HepG2 (cell line): ENCODE results near the gene JMJD1C. TPM values are rescaled to one million over a fixed set of nuclear protein-coding genes. Genes with fewer than 3 reads are reported as not detected.

ENCODE experiments used
- ARNT ChIP-seq: fragments of 450-650 bp; IDR thresholded peaks from 2 replicates; pipeline ENCODE4 v1.6.1; 2017
- ESRRA ChIP-seq: sonication (generic); formaldehyde crosslinking; IDR thresholded peaks from 2 replicates; pipeline ENCODE4 v1.5.1; 2020; ENCODE audit warnings: mild to moderate bottlenecking, low read depth, missing genetic modification reagents
- ETV6 ChIP-seq: sonication (generic); formaldehyde crosslinking; conservative IDR thresholded peaks from 2 replicates; pipeline ENCODE4 v1.4.0; 2020; ENCODE audit warnings: missing genetic modification reagents
- FOXK2 ChIP-seq: fragments of 450-650 bp; IDR thresholded peaks from 2 replicates; pipeline ENCODE4 v1.6.1; 2016
- GABPB1 ChIP-seq: IDR thresholded peaks from 2 replicates; pipeline ENCODE4 v1.6.1; 2016; ENCODE audit warnings: mild to moderate bottlenecking, missing genetic modification reagents, moderate library complexity, missing compliant biosample characterization
- MED13 ChIP-seq: sonication (generic); formaldehyde crosslinking; IDR thresholded peaks from 2 replicates; pipeline ENCODE4 v1.5.0; 2020; ENCODE audit warnings: missing genetic modification reagents
- POLR2A ChIP-seq, 2 experiments: IDR thresholded peaks; 2 replicates each; pipeline ENCODE4 v1.6.1; 2011; ENCODE audit warnings: low read depth in 2 of 2, low read length in 2 of 2, mild to moderate bottlenecking in 1 of 2, moderate library complexity in 1 of 2; ENCODE audit not compliant: insufficient read depth in 1 of 2
- REL ChIP-seq: sonication (generic); formaldehyde crosslinking; conservative IDR thresholded peaks from 2 replicates; pipeline ENCODE4 v1.8.0; 2022; ENCODE audit warnings: mild to moderate bottlenecking, missing genetic modification reagents, moderate library complexity
- SOX6 ChIP-seq, 2 experiments: fragments of 450-650 bp in 1 of 2; sonication (generic) in 1 of 2; formaldehyde crosslinking in 1 of 2; IDR thresholded peaks; 2 replicates each; pipeline versions ENCODE4 v1.4.0 to v1.6.1; 2017 to 2020; ENCODE audit warnings: antibody characterized with exemption in 1 of 2, mild to moderate bottlenecking in 1 of 2, missing genetic modification reagents in 1 of 2
- TCF7L2 ChIP-seq: IDR thresholded peaks from 2 replicates; pipeline ENCODE4 v1.6.1; 2011; ENCODE audit warnings: mild to moderate bottlenecking, low read depth, low read length, moderate library complexity
- ZBTB1 ChIP-seq: sonication (generic); formaldehyde crosslinking; IDR thresholded peaks from 2 replicates; pipeline ENCODE4 v1.4.0; 2020; ENCODE audit warnings: missing genetic modification reagents, borderline replicate concordance
- ZBTB20 ChIP-seq: sonication (generic); formaldehyde crosslinking; IDR thresholded peaks from 2 replicates; pipeline ENCODE4 v1.8.1; 2023; ENCODE audit warnings: missing genetic modification reagents, low read depth, mild to moderate bottlenecking, borderline replicate concordance
- ZNF552 ChIP-seq: sonication (generic); formaldehyde crosslinking; IDR thresholded peaks from 2 replicates; pipeline ENCODE4 v1.9.0; 2022; ENCODE audit warnings: missing genetic modification reagents, mild to moderate bottlenecking, borderline replicate concordance
- ZNF792 ChIP-seq: IDR thresholded peaks from 2 replicates; pipeline ENCODE4 v1.6.1; 2016
- polyA plus RNA-seq, 8 experiments: library from polyadenylated mRNA; depleted of rRNA in 3 of 8; stranded (reverse) in 7 of 8; unstranded in 1 of 8; fragments of >200 nt; fragmentation: Illumina TruSeq in 4 of 8; extraction: Trizol in 4 of 8; gene quantifications; 2 replicates each; pipeline versions ENCODE4 v1.2.1 to v1.2.3, GENCODE V29; 2011 to 2016; ENCODE audit warnings: low read depth in 4 of 8, missing spikeins in 1 of 8, mixed read lengths in 1 of 8; ENCODE audit not compliant: insufficient read depth in 1 of 8
- total RNA-seq, 5 experiments: library from RNA; depleted of rRNA; stranded (reverse); fragments of >200 nt; fragmentation: Illumina TruSeq; extraction: Trizol; gene quantifications; 2 replicates each; pipeline ENCODE4 v1.2.3, GENCODE V29; 2016; ENCODE audit warnings: low read depth in 1 of 5
- TF ChIP-seq, protein P1 (sequence below): sonication (generic); formaldehyde crosslinking; IDR thresholded peaks from 2 replicates; pipeline ENCODE4 v1.5.1; 2020; ENCODE audit warnings: mild to moderate bottlenecking, missing genetic modification reagents, borderline replicate concordance
- TF ChIP-seq, protein P2 (sequence below): sonication (generic); formaldehyde crosslinking; IDR thresholded peaks from 2 replicates; pipeline ENCODE4 v1.8.0; 2022; ENCODE audit warnings: mild to moderate bottlenecking, missing genetic modification reagents, moderate library complexity
- TF ChIP-seq, protein P3 (sequence below): sonication (generic); IDR thresholded peaks from 2 replicates; pipeline ENCODE4 v1.6.1; 2016; ENCODE audit warnings: low read depth, borderline replicate concordance
- TF ChIP-seq, protein P4 (sequence below), 2 experiments: sonication (generic) in 1 of 2; formaldehyde crosslinking in 1 of 2; IDR thresholded peaks; 2 replicates each; pipeline versions ENCODE4 v1.4.0 to v1.6.1; 2016 to 2020; ENCODE audit warnings: borderline replicate concordance in 1 of 2, low read depth in 1 of 2, mild to moderate bottlenecking in 1 of 2, missing genetic modification reagents in 1 of 2

JMJD1C gene
- total and polyA plus RNA-seq, 2 of the 13 experiments (the other 11 are each of a cell fraction or from before 2014, with no cell fraction given) = 42.3 to 42.7 TPM

DNA sequence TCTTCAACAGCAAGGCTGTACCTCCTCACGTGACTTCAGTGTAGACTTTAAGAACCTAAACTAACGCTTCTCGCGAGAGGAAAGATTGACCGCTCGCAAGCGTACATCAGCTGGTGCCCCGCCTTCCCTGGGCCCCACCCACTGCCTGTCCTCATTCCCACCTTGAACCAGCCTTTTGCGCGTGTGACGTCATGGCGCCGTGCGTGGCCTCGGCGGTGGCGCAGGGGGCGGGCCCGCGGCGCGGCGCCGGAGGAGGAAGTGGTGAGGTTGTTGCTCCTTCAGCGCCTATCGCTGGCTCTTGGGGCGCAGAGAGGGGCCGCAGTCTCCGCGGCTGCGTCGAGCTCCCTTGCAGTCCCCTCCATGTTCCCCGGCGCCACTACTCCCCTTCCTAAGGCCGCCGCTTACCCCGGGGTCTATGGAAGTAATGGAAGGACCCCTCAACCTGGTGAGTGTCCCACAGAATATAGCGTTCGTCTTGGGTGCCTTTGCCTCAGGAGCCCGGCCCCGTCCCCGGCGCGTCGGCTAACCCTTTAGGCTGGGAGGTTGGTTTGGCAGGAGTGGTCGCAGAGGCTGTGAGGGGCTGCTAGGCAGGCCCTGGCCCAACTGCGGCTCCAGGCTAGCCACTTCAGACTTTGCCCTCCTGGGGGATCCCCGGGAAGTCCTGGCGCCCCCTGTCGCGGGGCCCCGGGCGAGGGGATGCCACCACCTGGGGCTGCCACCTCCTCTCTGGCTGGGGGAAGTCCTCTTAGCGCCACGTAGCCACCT is 332.5 kb downstream of the JMJD1C start, which contains the start of gene NRBF2 (continued):
- TF ChIP-seq, protein P1, sequence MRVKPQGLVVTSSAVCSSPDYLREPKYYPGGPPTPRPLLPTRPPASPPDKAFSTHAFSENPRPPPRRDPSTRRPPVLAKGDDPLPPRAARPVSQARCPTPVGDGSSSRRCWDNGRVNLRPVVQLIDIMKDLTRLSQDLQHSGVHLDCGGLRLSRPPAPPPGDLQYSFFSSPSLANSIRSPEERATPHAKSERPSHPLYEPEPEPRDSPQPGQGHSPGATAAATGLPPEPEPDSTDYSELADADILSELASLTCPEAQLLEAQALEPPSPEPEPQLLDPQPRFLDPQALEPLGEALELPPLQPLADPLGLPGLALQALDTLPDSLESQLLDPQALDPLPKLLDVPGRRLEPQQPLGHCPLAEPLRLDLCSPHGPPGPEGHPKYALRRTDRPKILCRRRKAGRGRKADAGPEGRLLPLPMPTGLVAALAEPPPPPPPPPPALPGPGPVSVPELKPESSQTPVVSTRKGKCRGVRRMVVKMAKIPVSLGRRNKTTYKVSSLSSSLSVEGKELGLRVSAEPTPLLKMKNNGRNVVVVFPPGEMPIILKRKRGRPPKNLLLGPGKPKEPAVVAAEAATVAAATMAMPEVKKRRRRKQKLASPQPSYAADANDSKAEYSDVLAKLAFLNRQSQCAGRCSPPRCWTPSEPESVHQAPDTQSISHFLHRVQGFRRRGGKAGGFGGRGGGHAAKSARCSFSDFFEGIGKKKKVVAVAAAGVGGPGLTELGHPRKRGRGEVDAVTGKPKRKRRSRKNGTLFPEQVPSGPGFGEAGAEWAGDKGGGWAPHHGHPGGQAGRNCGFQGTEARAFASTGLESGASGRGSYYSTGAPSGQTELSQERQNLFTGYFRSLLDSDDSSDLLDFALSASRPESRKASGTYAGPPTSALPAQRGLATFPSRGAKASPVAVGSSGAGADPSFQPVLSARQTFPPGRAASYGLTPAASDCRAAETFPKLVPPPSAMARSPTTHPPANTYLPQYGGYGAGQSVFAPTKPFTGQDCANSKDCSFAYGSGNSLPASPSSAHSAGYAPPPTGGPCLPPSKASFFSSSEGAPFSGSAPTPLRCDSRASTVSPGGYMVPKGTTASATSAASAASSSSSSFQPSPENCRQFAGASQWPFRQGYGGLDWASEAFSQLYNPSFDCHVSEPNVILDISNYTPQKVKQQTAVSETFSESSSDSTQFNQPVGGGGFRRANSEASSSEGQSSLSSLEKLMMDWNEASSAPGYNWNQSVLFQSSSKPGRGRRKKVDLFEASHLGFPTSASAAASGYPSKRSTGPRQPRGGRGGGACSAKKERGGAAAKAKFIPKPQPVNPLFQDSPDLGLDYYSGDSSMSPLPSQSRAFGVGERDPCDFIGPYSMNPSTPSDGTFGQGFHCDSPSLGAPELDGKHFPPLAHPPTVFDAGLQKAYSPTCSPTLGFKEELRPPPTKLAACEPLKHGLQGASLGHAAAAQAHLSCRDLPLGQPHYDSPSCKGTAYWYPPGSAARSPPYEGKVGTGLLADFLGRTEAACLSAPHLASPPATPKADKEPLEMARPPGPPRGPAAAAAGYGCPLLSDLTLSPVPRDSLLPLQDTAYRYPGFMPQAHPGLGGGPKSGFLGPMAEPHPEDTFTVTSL (CRISPR knock-in tag) = no peak
- TF ChIP-seq ZBTB1 (CRISPR knock-in tag) (no peak), MED13 (CRISPR knock-in tag) (no peak), ARNT (no peak), SOX6 (IDR thresholded peaks at IDR 0.05) (no peak), SOX6 (CRISPR knock-in tag; IDR thresholded peaks at IDR 0.05) (peak; percentile 58; the same call in 1 of the 2 replicates), ESRRA (CRISPR knock-in tag) (0 out of 2 replicates have a peak, but pooled peaks have one; percentile 56), FOXK2 (peak; percentile 55), ZNF792 (peak; percentile 80; the same call in 1 of the 2 replicates), GABPB1 (CRISPR knock-in tag) (peak; percentile 91), ZBTB20 (CRISPR knock-in tag) (no peak), ZNF552 (CRISPR knock-in tag) (no peak; the same call in 1 of the 2 replicates), REL (CRISPR knock-in tag) (no peak), ETV6 (0 out of 2 replicates have a peak, but pooled peaks have one; percentile 31), TCF7L2 (no peak), POLR2A (IDR thresholded peaks at IDR 0.05; ENCODE audit: insufficient read depth in 1 of 2, low read depth in 2 of 2, low read length in 2 of 2) (peak; percentile 92 to 96)
- TF ChIP-seq, protein P2, sequence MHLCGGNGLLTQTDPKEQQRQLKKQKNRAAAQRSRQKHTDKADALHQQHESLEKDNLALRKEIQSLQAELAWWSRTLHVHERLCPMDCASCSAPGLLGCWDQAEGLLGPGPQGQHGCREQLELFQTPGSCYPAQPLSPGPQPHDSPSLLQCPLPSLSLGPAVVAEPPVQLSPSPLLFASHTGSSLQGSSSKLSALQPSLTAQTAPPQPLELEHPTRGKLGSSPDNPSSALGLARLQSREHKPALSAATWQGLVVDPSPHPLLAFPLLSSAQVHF (CRISPR knock-in tag) = peak; percentile 77; the same call in 1 of the 2 replicates
- TF ChIP-seq, protein P3, sequence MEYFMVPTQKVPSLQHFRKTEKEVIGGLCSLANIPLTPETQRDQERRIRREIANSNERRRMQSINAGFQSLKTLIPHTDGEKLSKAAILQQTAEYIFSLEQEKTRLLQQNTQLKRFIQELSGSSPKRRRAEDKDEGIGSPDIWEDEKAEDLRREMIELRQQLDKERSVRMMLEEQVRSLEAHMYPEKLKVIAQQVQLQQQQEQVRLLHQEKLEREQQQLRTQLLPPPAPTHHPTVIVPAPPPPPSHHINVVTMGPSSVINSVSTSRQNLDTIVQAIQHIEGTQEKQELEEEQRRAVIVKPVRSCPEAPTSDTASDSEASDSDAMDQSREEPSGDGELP = peak; percentile 97
- TF ChIP-seq, protein P4, sequence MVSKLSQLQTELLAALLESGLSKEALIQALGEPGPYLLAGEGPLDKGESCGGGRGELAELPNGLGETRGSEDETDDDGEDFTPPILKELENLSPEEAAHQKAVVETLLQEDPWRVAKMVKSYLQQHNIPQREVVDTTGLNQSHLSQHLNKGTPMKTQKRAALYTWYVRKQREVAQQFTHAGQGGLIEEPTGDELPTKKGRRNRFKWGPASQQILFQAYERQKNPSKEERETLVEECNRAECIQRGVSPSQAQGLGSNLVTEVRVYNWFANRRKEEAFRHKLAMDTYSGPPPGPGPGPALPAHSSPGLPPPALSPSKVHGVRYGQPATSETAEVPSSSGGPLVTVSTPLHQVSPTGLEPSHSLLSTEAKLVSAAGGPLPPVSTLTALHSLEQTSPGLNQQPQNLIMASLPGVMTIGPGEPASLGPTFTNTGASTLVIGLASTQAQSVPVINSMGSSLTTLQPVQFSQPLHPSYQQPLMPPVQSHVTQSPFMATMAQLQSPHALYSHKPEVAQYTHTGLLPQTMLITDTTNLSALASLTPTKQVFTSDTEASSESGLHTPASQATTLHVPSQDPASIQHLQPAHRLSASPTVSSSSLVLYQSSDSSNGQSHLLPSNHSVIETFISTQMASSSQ (IDR thresholded peaks at IDR 0.05; ENCODE audit: low read depth) = no peak
- TF ChIP-seq, protein P4 (CRISPR knock-in tag; IDR thresholded peaks at IDR 0.05; ENCODE audit: borderline replicate concordance) = peak; percentile 50; the same call in 1 of the 2 replicates
